ENCODE measurements around the gene GPATCH2.
"Not testable (repeated sequence)": the region's sequence is repeated elsewhere in the genome, so short reads cannot be mapped to it uniquely, and the experiment has no call there.

GPATCH2 gene

DNA sequence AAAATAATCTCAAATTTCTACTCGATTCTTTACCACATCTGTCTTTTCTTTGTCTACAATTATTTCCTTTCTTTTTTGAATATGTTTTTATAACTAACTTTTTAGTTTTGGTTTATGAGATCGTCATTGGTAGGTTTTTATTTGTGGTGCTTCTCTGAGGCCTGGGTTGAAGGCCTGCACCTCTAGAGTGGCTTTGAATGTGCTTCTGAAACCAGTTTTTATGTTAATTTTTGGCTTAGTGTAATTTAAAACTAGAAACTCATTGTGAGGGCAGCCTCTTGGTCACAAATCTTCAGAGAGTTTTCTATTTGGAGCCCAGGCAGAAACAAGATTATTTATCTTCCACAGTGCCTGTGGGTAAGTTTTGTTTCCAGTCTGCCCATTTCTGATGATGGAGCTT lies 187.0 kb downstream of the GPATCH2 start:
- no peak for DNase-seq (ENCODE audit: low spot score)

GRCh38 chr1:217437376-217437775 lies 193.5 kb downstream of the GPATCH2 start:
- DNase-seq (ENCODE audit: low spot score) = no peak

GRCh38 chr1:217435204-217435603 lies 195.7 kb downstream of the GPATCH2 start:
- DNase-seq (ENCODE audit: low spot score) = no peak

GRCh38 chr1:217433664-217434063 lies 197.2 kb downstream of the GPATCH2 start:
- DNase-seq (ENCODE audit: low spot score) = no peak

DNA sequence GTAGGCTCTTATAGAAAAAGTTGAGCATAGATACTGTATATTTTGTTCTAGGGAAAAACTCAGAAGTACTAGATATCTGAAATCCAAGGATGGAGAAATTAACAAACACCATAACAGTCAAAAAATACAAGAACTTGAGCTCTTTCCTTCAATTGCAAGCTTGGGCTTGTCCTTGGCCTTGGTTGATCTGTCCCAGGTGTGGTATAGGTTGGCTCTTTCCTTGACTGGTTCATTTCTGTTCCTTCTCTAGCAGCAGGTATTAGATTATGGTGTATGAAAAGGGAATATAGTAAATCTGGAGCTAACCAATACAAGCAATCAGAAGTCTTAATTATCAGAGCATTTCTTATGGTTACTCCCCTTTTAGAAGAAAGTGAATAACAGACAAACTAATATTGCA lies 198.6 kb downstream of the GPATCH2 start:
- no peak for DNase-seq (ENCODE audit: low spot score)

- DNase-seq (ENCODE audit: low spot score) = no peak
Measured at GRCh38 chr1:217431395-217431794, 199.5 kb downstream of the GPATCH2 start.

- DNase-seq (ENCODE audit: low spot score) = peak; percentile 45
Measured at GRCh38 chr1:217425422-217425821, 205.5 kb downstream of the GPATCH2 start.

- DNase-seq (ENCODE audit: low spot score) = no peak
Measured at GRCh38 chr1:217419194-217419551, 211.7 kb downstream of the GPATCH2 start.

DNA sequence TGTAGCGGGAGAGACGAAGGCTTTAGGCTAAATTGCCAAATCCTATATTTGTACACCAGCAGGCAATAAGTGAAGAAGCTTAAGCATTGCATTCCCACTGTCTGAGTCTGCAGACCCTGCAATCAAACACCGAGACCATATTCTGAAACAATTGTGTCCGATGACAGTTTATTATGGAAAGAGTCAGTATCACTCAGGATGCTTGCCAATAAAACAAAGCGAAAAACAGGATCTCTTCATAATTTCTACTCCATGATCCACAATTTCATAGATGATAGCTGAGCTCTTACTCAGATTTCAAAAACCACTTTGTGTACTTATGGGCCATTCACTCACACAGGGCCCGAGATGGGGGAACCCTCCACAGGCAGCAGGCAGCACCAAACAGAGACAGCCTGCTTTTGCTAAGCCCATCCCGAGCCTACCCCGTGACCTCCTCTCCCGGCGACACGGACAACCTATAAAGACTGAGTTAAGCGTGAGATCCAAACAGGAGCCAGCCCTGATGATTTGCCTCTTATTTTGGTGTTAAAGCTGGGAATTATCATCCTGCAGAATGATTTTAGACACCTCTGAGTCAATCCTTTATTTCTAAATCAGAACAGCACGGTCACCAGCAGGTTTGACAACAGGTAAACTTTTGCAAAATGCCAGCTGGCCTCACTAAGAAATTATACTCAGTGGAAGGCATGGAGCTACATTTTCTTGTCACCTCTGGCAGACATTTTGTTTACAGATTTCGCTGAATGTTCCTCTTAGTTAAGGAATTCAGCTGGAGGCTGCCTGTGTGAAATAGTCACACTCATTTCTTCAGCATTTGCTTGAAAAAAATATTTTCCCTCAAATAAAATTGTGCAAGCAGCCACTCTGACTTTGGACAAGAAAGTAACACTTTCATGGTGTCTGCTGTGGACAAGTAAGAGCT lies 212.4 kb downstream of the GPATCH2 start:
- DNase-seq (ENCODE audit: low spot score) = no peak

- DNase-seq (ENCODE audit: low spot score) = no peak
Measured at GRCh38 chr1:217417363-217417762, 213.5 kb downstream of the GPATCH2 start.

DNA sequence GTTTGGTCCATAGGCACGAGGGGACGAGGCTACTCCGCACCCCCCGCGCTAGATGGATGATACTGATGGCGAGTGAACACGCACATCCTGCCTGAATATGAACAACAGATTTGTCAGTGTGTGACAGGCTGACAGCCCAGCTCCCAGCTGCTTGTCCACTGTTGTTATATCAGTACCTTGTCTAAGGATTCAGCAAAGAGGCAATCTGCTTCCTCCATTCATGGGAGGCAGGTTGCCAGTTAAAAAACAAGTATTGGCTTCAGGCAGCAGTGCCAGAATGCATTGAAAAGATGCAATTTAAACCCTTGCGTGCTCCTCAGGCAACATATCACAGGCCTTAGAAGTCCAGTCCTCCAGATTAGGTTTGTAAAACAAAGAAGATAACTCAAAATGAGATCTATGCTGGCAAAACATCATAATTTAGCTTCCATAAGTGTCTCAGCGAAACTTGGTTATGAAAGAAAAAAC lies 223.3 kb downstream of the GPATCH2 start:
- DNase-seq (ENCODE audit: low spot score) = no peak

GRCh38 chr1:217403026-217403720 lies 227.7 kb downstream of the GPATCH2 start:
- DNase-seq (ENCODE audit: low spot score) = no peak

- DNase-seq (ENCODE audit: low spot score) = no peak
Measured at GRCh38 chr1:217402301-217402700, 228.6 kb downstream of the GPATCH2 start.

DNA sequence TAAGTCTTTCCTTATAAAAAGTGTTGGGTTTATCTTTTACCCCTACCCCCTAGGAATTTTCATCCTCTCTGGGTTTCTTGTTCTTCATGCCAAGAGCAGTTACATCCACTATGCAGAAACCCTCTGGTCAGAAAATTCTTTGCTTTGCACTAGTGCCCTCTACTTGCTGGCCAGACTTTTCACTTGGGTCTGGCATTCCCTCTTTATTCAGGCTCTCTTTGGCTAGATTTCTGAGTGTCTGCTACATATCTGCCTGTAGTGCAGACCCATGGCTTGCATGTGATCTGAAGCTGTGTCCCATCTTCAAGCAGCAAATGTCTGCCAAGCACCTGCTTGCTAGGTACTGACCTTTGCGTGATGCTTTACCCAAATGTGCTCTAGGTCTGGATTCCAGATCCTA lies 237.0 kb downstream of the GPATCH2 start:
- DNase-seq (ENCODE audit: low spot score) = no peak

GRCh38 chr1:217392441-217392840 lies 238.4 kb downstream of the GPATCH2 start:
- no peak for DNase-seq (ENCODE audit: low spot score)

DNA sequence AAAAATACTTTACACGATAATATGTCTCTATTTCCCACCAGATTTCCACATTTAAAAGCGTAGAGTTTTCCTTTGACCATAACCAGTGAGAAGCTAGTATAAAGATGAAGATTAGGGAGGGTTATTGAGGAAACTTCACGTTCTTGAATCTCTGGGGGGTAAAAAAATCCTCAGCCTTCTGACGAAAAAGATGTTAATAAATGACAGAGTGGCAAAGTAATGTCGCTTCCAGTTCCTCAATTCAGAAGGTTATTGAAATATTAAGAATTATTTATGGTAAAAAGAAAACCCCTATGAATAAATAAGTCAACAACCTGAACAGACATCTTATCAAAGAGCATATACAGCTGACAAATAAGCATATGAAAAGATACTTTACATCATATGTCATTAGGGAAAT lies 241.0 kb downstream of the GPATCH2 start:
- DNase-seq (ENCODE audit: low spot score) = no peak

- no peak for DNase-seq (ENCODE audit: low spot score)
Measured at GRCh38 chr1:217388522-217389065, 242.3 kb downstream of the GPATCH2 start.

DNA sequence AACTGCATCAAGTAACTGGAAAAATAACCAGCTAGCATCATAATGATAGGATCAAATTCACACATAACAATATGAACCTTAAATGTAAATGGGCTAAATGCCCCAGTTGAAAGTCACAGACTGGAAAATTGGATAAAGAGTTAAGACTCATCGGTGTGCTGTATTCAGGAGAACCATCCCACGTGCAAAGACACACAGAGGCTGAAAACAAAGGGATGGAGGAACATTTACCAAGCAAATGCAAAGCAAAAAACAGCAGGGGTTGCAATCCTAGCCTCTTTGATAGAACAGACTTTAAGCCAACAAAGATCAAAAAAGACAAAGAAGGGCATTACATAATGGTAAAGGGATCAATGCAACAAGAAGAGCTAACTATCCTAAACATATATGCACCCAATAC lies 249.1 kb downstream of the GPATCH2 start:
- DNase-seq (ENCODE audit: low spot score) = not testable (repeated sequence)

DNA sequence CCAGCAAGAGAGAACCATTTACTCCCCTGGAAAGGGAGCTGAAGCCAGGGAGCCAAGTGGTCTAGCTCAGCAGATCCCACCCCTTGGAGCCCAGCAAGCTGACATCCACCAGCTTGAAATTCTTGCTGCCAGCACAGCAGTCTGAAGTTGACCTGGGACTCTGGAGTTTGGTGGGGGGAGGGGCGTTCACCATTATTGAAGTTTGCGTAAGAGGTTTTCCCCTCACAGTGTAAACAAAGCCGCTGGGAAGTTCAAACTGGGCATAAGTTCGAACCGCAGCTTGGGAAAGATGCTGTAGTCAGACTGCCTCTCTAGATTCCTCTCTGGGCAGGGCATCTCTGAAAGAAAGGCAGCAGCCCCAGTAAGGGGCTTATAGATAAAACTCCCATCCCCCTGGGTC lies 251.1 kb downstream of the GPATCH2 start:
- not testable (repeated sequence) for DNase-seq (ENCODE audit: low spot score)

- DNase-seq (ENCODE audit: low spot score) = no peak
Measured at GRCh38 chr1:217379336-217379735, 251.6 kb downstream of the GPATCH2 start.

All from GM03348 (cell line).